SIG-M5 treated with dmso at 0.1 percent for 504 hours (cell line): Measurements from ENCODE around the gene FAM81B.

Experiments used
- DNase-seq: peaks from one replicate; lab custom pipeline; 2025; ENCODE audit not compliant: unreplicated experiment; lab: John Stamatoyannopoulos, UW

The FAM81B gene

GRCh38 chr5:95460665-95461064, 69.5 kb downstream of the FAM81B start:
- DNase-seq: no peak

DNA sequence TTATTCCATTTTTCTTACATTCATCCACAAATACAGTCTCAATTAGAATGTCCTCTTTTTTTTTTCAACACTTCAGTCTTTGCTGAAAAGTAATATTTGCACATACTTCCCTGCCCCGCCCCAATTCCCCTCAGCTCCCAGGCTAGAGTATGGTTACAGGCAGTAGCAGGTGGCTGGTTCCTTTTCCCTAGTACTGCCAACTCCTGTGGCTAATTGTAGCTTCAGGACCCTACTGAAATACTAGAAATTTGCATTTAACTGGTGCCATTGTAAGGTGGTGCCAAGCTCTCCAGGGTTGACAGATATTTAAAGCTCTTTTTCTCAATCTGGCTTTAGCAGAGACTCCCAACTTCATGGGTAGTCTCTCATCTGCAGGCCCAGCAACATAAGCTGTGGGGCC, 80.3 kb downstream of the FAM81B start:
- no peak for DNase-seq

- no peak for DNase-seq
These were observed 80.8 kb downstream of the FAM81B start for GRCh38 chr5:95471942-95472341.

DNA sequence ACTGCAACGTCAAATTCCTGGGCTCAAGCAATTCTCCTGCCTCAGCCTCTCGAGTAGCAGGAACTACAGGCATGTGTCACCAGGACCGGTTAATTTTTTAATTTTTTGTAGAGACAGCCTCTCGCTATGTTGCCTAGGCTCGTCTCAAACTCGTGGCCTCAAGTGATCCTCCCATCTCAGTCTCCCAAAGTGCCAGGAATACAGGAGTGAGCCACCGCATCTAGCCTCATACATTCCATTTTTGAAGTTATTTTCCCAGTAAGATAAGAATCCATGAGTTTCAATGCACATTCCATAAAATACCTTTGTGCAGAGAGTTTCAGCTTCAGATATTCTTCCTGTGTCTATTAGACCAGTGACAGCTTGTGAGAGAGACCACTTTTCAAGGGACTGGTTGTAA, 93.3 kb downstream of the FAM81B start:
- DNase-seq: no peak

DNA sequence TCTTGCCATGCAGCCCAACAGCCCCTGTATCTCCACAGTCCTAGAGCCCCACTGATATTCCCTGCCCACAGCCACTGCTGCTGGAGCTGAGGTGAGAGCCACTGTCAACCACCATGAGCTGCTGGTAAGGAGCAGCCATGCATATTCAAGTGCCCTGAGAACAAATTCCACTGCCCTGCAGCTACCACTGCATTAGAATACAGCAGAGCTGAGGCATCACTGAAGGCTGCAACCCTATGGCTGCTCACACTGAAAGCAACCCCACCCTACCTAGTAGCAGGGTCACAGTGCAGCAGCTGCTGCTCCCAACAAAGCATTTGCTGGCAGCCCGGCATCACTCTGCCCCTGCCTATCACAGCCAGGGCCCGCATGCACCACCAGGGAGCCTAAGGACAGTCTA, 95.0 kb downstream of the FAM81B start:
- DNase-seq: no peak

DNA sequence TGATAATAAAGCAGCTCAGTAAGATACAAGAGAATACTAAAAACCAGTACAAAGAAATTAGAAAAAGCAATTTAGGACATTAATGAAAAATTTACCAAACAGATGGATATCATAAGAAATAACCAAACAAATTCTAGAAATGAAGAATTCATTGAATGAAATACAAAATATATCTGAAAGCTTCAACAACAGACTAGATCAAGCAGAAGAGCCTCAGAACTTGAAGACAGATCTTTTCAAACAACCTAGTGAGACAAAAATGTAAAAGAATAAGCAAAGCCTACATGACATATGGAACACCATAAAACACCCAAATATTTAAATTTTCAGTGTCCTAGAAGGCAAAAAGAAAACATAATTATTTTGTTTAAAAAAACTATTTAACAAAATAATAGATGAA, 96.7 kb downstream of the FAM81B start:
- DNase-seq: no peak
